Dedifferentiated amniotic fluid mesenchymal stem cell (primary cell): ENCODE results near the gene ZDHHC18.
"Not testable (repeated sequence)": the region's sequence is repeated elsewhere in the genome, so short reads cannot be mapped to it uniquely, and the experiment has no call there.

Experiments used
- DNase-seq: peaks from one replicate; pipeline ENCODE4 v3.0.0-alpha.2; 2016; ENCODE audit errors: extremely low spot score

ZDHHC18 gene

GRCh38 chr1:26833432-26834405 is 7.2 kb downstream of the ZDHHC18 start:
- no peak for DNase-seq

DNA sequence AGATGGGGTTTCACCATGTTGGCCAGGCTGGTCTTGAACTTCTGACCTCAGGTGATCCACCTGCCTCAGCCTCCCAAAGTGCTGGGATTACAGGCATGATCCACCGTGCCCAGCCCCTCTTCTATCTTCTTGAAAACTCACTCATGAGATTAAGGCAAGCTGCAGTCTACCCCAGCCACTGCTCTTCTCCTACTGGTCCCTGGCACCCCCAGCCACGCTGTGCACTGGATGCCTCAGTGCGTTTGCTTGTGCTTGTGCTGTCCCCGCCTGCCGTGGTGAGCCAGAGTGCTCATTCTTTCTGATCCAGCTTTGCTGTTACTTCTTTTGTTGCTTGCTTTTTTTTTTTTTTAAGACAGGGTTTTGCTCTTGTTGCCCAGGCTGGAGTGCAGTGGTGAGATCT is 11.2 kb downstream of the ZDHHC18 start:
- DNase-seq: not testable (repeated sequence)

- DNase-seq: no peak
These were observed 12.2 kb downstream of the ZDHHC18 start for GRCh38 chr1:26838474-26839338.

GRCh38 chr1:26839339-26839722 is 12.8 kb downstream of the ZDHHC18 start:
- no peak for DNase-seq

- no peak for DNase-seq
These were observed 13.3 kb downstream of the ZDHHC18 start for GRCh38 chr1:26839779-26840178.

- no peak for DNase-seq
These were observed 18.1 kb downstream of the ZDHHC18 start for GRCh38 chr1:26844424-26845196.

GRCh38 chr1:26847826-26848225 is 21.3 kb downstream of the ZDHHC18 start:
- DNase-seq: not testable (repeated sequence)

DNA sequence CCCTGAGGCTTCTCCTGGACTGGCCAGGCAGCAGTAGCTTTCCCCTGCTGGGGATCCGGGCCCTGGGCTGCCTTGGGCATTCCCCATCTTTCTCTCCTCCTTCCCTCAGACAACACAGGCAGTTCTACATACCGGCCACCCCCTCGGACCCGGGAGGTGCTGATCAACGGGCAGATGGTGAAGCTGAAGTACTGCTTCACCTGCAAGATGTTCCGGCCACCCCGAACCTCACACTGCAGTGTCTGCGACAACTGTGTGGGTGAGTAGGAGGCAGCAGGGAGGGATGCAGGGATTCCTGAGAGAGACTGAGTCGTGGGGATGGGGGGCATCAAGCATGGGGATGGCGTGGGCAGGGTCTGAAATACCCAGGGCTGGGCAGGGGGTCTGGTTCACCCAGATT is 22.0 kb downstream of the ZDHHC18 start:
- no peak for DNase-seq

- no peak for DNase-seq
These were observed 22.7 kb downstream of the ZDHHC18 start for GRCh38 chr1:26848941-26849774.

DNA sequence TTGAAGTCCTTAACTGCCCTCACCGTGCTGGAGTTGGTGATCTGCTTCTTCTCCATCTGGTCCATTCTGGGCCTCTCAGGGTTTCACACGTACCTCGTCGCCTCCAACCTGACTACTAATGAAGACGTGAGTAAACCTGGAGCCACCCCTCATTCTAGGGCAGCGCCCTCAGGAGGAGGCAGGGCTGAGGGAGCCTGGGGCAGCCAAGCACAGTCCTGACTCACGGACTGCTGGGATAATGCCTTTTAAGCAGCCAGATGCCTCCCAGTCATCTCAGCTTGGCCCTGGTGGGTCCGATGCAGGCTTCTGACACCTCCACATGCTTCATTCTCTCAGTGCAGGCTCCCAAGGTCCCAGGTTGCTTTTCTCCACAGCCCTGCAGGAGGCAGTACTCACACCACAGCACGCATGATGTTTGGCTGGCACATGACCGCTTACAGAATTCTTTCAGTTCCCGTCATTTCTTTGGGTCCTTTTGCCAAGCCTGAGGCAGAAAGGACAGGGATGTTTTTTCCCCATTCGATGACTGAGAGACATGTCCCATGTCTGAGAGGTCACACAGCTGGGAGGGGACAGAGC is 24.7 kb downstream of the ZDHHC18 start:
- DNase-seq: no peak

GRCh38 chr1:26852701-26853100 is 26.2 kb downstream of the ZDHHC18 start:
- DNase-seq: no peak

DNA sequence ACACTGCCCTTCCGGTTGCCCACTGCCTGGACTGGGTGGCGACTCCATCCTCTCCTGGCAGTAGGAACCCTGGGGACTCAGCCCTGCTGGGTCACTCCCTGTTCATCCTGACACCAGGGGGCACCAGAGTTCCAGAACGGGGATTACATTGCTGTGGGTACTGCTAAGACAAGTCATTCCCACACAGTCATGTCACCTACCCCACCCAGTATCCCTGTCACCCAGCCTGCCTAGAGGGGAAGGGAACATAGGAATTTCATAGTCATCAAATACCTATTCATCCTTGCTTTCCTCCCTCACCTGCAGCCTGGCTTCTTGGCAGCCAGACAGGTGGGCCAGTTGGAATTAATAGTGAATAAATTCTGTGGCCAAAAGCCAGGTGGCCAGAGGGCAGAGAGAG is 26.7 kb downstream of the ZDHHC18 start:
- peak; percentile 65 for DNase-seq

GRCh38 chr1:26853600-26853999 is 27.1 kb downstream of the ZDHHC18 start:
- no peak for DNase-seq

GRCh38 chr1:26854906-26855305 is 28.4 kb downstream of the ZDHHC18 start:
- DNase-seq: no peak

DNA sequence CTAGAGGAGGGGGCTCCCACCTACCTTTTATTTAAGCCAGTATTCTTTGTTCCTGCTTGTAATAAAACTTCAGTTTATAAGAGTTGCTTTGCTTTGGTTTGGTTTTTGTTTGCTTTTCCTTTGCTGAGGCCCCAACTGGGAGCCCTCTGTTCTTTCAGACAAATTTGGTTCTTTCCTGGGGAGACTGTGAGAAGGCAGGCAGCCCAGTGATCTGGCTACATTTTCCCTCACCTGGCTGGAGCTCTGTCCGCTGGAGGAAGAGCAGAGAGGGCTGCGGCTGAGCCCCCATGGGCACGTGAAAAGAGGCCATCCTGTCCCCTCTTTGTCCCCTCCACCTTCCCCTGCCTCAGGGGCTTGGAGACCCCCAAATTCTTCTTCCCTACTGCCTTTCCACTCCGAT is 29.1 kb downstream of the ZDHHC18 start:
- DNase-seq: no peak

GRCh38 chr1:26856181-26856580 is 29.7 kb downstream of the ZDHHC18 start:
- no peak for DNase-seq

DNA sequence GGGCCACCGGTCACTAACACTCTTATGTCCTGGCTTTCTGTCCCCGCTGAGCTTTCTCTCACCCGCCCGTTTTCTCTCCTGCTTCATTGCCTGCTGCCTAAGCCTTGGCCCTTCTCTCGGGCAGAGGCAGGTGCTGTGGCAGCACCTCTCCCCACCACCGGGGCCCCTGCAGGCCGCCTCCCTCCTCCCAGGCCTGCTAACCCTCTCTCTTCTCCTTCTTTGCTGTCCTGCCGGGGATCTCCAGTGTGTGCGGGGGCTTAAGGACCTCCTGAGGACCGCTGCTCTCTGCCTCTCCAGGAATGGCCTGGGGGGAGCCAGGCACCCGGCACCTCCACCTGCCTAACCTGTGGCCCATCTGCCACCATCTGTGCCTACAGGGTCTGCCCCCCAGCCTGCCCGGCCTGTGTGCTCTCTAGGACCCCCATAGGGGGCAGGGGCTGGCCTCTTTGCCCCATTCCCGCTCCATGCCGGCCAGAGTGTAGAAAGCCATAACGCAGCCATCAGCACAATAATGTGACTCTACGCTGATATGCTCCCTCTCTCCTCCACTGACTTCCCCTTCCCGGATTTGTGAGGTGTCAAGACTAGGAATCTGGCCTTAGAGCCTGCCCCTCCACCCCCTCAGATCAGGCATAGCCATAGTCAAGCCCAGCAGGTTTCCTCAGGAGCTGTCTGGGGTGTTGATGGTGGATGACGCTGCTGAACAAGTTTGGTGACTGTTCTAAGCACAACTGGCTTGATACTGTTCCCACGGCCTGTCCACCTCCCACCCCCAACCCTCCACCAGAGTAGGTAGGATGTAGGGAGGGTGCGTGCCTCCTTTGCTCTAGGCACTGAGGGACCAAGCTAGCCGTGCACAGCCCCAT is 30.3 kb downstream of the ZDHHC18 start:
- no peak for DNase-seq

- no peak for DNase-seq
These were observed 31.1 kb downstream of the ZDHHC18 start for GRCh38 chr1:26857473-26858060.

DNA sequence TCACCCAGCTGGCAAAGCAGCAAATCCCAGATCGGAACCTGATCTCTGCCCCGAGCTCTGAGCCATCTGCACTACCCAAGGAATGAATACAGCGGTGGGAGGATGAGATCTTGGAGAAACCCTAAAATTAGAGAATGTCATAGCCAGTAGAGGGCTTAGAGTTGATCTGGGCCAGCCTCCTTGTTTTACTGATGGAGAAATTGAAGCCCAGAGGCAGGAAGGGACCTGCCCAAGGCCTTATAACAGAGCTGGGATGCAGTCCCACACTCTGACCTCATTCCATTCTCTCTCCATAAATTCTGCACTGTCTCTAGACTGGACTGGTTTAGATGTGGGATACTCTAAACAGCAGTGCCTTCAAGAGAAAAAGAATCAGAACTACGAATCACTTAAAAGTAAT is 31.7 kb downstream of the ZDHHC18 start:
- DNase-seq: no peak
